ENCODE results near the gene POLA2.
"Not testable (repeated sequence)": the region's sequence is repeated elsewhere in the genome, so short reads cannot be mapped to it uniquely, and the experiment has no call there.

Gene POLA2

GRCh38 chr11:65243797-65244196, 18.0 kb upstream of the POLA2 start:
- DNase-seq: no peak

- not testable (repeated sequence) for DNase-seq
Observed at GRCh38 chr11:65245046-65245445, 16.7 kb upstream of the POLA2 start.

- DNase-seq: no peak
Observed at GRCh38 chr11:65246506-65246905, 15.3 kb upstream of the POLA2 start.

GRCh38 chr11:65248184-65248710, 13.5 kb upstream of the POLA2 start:
- not testable (repeated sequence) for DNase-seq

GRCh38 chr11:65251476-65251875, 10.3 kb upstream of the POLA2 start:
- no peak for DNase-seq

- DNase-seq: no peak
Observed at GRCh38 chr11:65254724-65255123, 7.0 kb upstream of the POLA2 start.

- no peak for DNase-seq
Observed at GRCh38 chr11:65258988-65259387, 2.8 kb upstream of the POLA2 start.

GRCh38 chr11:65260302-65260701, 1.5 kb upstream of the POLA2 start:
- no peak for DNase-seq

- DNase-seq: no peak
Observed at GRCh38 chr11:65260756-65261590, 789 bp upstream of the POLA2 start.

- DNase-seq: no peak
Observed at GRCh38 chr11:65262381-65262680, 569 bp downstream of the POLA2 start.

- peak; percentile 8 for DNase-seq
Observed at GRCh38 chr11:65262776-65263175, 1.0 kb downstream of the POLA2 start.

GRCh38 chr11:65264747-65265146, 3.0 kb downstream of the POLA2 start:
- DNase-seq: not testable (repeated sequence)

- no peak for DNase-seq
Observed at GRCh38 chr11:65266210-65266609, 4.4 kb downstream of the POLA2 start.

- DNase-seq: peak; percentile 50
Observed at GRCh38 chr11:65274735-65275682, 13.2 kb downstream of the POLA2 start.

- no peak for DNase-seq
Observed at GRCh38 chr11:65275906-65276305, 14.1 kb downstream of the POLA2 start.

GRCh38 chr11:65277631-65278277, 16.0 kb downstream of the POLA2 start:
- no peak for DNase-seq

- no peak for DNase-seq
Observed at GRCh38 chr11:65278356-65278755, 16.6 kb downstream of the POLA2 start.

- no peak for DNase-seq
Observed at GRCh38 chr11:65279279-65279678, 17.5 kb downstream of the POLA2 start.

GRCh38 chr11:65279741-65280440, 18.1 kb downstream of the POLA2 start:
- DNase-seq: peak; percentile 44

- DNase-seq: no peak
Observed at GRCh38 chr11:65280646-65281045, 18.9 kb downstream of the POLA2 start.

GRCh38 chr11:65286686-65287085, 24.9 kb downstream of the POLA2 start:
- DNase-seq: no peak

- DNase-seq: no peak
Observed at GRCh38 chr11:65287601-65288000, 25.8 kb downstream of the POLA2 start.

Measured in CD4-positive, alpha-beta T cell treated with Interleukin-10 for 1 hour (primary cell).